ENCODE measurements around the gene LIMS2. TPM values are rescaled to one million over a fixed set of nuclear protein-coding genes. Genes with fewer than 3 reads are reported as not detected.

The LIMS2 gene
- total and polyA plus RNA-seq, 2 donors (not counting 3 experiments of a cell fraction or from before 2014, with no cell fraction given), result 48.3 to 55.6 TPM

- H4K20me1 ChIP-seq (replicated peaks; ENCODE audit: control insufficient read depth, extremely low read depth, insufficient read depth, low read length), result no peaks in the 10 kb centered on the region
- no peak overlapping the region for H3K27ac ChIP-seq (ENCODE audit: insufficient read depth, low read depth, low read length)
- BruUV-seq (replicated peaks), result no TSS peak
- H3K36me3 ChIP-seq (ENCODE audit: control insufficient read depth in 2 of 2, extremely low read depth in 1 of 2, insufficient read depth in 2 of 2, low read length in 2 of 2), result no peaks in the 10 kb centered on the region
- no peaks in the 10 kb centered on the region for H3K27me3 ChIP-seq (ENCODE audit: control insufficient read depth in 2 of 2, insufficient read depth in 2 of 2, low read length in 2 of 2)
- H3K9me3 ChIP-seq (replicated peaks; ENCODE audit: control insufficient read depth, insufficient read depth, low read length), result no peaks in the 10 kb centered on the region
- H2AFZ ChIP-seq (ENCODE audit: low read depth, low read length), result no peak overlapping the region
- ChIA-PET CTCF (interaction anchor here (6.2 kb wide), 1 partner anchor 79 kb away, joined by 151 read pairs; the partner anchor contains the start of gene LIMS2), POLR2A (no interaction called here)
- no peaks in the 10 kb centered on the region for H3K9me1 ChIP-seq (replicated peaks; ENCODE audit: control insufficient read depth, extremely low read depth, insufficient read depth, low read length)
- H3K4me1 ChIP-seq (ENCODE audit: control insufficient read depth, extremely low read depth, insufficient read depth, low read length), result peaks cover 9% of the 10 kb centered on the region
- TF ChIP-seq MAX (IDR thresholded peaks at IDR 0.05; ENCODE audit: insufficient read depth, insufficient read length), result no peak
- no peak overlapping the region for H3K9ac ChIP-seq (replicated peaks; ENCODE audit: extremely low read depth, insufficient read depth, low read length)
- DNase-seq (ENCODE audit: low read depth, low spot score), result no peak
- no peak overlapping the region for H3K4me2 ChIP-seq (ENCODE audit: insufficient read depth, low read length)
- H3K4me3 ChIP-seq (replicated peaks in 1 of 3; ENCODE audit: insufficient read depth in 1 of 3, low read depth in 1 of 3, low read length in 3 of 3), result no peak overlapping the region
- dilution Hi-C loops (cut with MboI; ENCODE audit: extremely low pct_ligation_motif_present, low sequenced_read_pairs), result no loop called here
- intact Hi-C loops (cut with micrococcal nuclease), result loop anchor here (10.0 kb wide), 1 partner anchor 258 kb away; the partner anchor contains the start of gene POLR2D
- FAIRE-seq, result no peak
- no peaks in the 10 kb centered on the region for H3K79me2 ChIP-seq (ENCODE audit: control insufficient read depth, insufficient read depth, low read length)
Measured at GRCh38 chr2:127596311-127597045, 78.9 kb downstream of the LIMS2 start.

GRCh38 chr2:127594116-127594591 is 81.2 kb downstream of the LIMS2 start:
- H3K4me2 ChIP-seq (ENCODE audit: insufficient read depth, low read length), result no peak overlapping the region
- no peak overlapping the region for H3K9ac ChIP-seq (replicated peaks; ENCODE audit: extremely low read depth, insufficient read depth, low read length)
- BruUV-seq (replicated peaks), result no TSS peak
- TF ChIP-seq POLR2AphosphoS5 (IDR thresholded peaks at IDR 0.05; ENCODE audit: insufficient read depth, low read depth, low read length), result no peak
- no peak for FAIRE-seq
- CTCF ChIA-PET, result interaction anchor here (1.7 to 6.2 kb wide), 4 partner anchors 44 to 101 kb away, joined by 3 to 424 read pairs (median 156); partner anchors contain the start of gene LIMS2
- intact Hi-C loops (cut with micrococcal nuclease) (loop anchor here (5.0 to 10.0 kb wide), 2 partner anchors 218 to 261 kb away; partner anchors contain the start of genes POLR2D and WDR33), dilution Hi-C loops (cut with MboI; ENCODE audit: extremely low pct_ligation_motif_present, low sequenced_read_pairs) (no loop called here)
- H3K27me3 ChIP-seq (ENCODE audit: control insufficient read depth in 2 of 2, insufficient read depth in 2 of 2, low read length in 2 of 2), result no peaks in the 10 kb centered on the region
- no peak overlapping the region for H3K27ac ChIP-seq (ENCODE audit: insufficient read depth, low read depth, low read length)
- peaks cover 3% of the 10 kb centered on the region for H3K4me1 ChIP-seq (ENCODE audit: control insufficient read depth, extremely low read depth, insufficient read depth, low read length)
- no peaks in the 10 kb centered on the region for H4K20me1 ChIP-seq (replicated peaks; ENCODE audit: control insufficient read depth, extremely low read depth, insufficient read depth, low read length)
- H2AFZ ChIP-seq (ENCODE audit: low read depth, low read length), result no peak overlapping the region
- no peak overlapping the region for H3K4me3 ChIP-seq (replicated peaks in 1 of 3; ENCODE audit: insufficient read depth in 1 of 3, low read depth in 1 of 3, low read length in 3 of 3)
- DNase-seq (ENCODE audit: low read depth, low spot score), result no peak
- no peaks in the 10 kb centered on the region for H3K79me2 ChIP-seq (ENCODE audit: control insufficient read depth, insufficient read depth, low read length)
- no peaks in the 10 kb centered on the region for H3K9me1 ChIP-seq (replicated peaks; ENCODE audit: control insufficient read depth, extremely low read depth, insufficient read depth, low read length)
- H3K36me3 ChIP-seq (ENCODE audit: control insufficient read depth in 2 of 2, extremely low read depth in 1 of 2, insufficient read depth in 2 of 2, low read length in 2 of 2), result no peaks in the 10 kb centered on the region
- POLR2A ChIA-PET, result no interaction called here
- H3K9me3 ChIP-seq (replicated peaks; ENCODE audit: control insufficient read depth, insufficient read depth, low read length), result no peaks in the 10 kb centered on the region
